HepG2 (cell line): ENCODE measurements around the gene ZNF829. TPM values are rescaled to one million over a fixed set of nuclear protein-coding genes. Genes with fewer than 3 reads are reported as not detected.

Source experiments
- ATF7-NPFF ChIP-seq: sonication (generic); formaldehyde crosslinking; IDR thresholded peaks from 2 replicates; pipeline ENCODE4 v1.8.1; 2023; ENCODE audit warnings: mild to moderate bottlenecking, low read depth, missing genetic modification reagents, moderate library complexity
- CEBPG ChIP-seq: IDR thresholded peaks from 2 replicates; pipeline ENCODE4 v1.6.1; 2016
- CHCHD3 ChIP-seq: sonication (generic); formaldehyde crosslinking; IDR thresholded peaks from 2 replicates; pipeline ENCODE4 v1.8.0; 2022; ENCODE audit warnings: mild to moderate bottlenecking, missing genetic modification reagents, moderate library complexity
- DR1 ChIP-seq: sonication (generic); formaldehyde crosslinking; IDR thresholded peaks from 2 replicates; pipeline ENCODE4 v1.8.0; 2021; ENCODE audit warnings: mild to moderate bottlenecking, missing genetic modification reagents, inconsistent platforms
- ETV5 ChIP-seq: IDR thresholded peaks from 2 replicates; pipeline ENCODE4 v1.6.1; 2018; ENCODE audit warnings: missing biosample characterization, missing genetic modification reagents, inconsistent platforms, borderline replicate concordance
- GRHL1 ChIP-seq: sonication (generic); formaldehyde crosslinking; conservative IDR thresholded peaks from 2 replicates; pipeline ENCODE4 v1.8.0; 2022; ENCODE audit warnings: missing genetic modification reagents
- HMGXB3 ChIP-seq: sonication (generic); formaldehyde crosslinking; IDR thresholded peaks from 2 replicates; pipeline ENCODE4 v1.4.0; 2020; ENCODE audit warnings: missing genetic modification reagents, borderline replicate concordance
- HOMEZ ChIP-seq: IDR thresholded peaks from 2 replicates; pipeline ENCODE4 v1.6.1; 2016; ENCODE audit warnings: low read depth
- KLF9 ChIP-seq: IDR thresholded peaks from 2 replicates; pipeline ENCODE4 v1.6.1; 2016; ENCODE audit warnings: low read depth
- NFKBIZ ChIP-seq: IDR thresholded peaks from 2 replicates; pipeline ENCODE4 v1.6.1; 2018; ENCODE audit warnings: missing genetic modification reagents, missing compliant biosample characterization
- PAX8 ChIP-seq: sonication (generic); formaldehyde crosslinking; IDR thresholded peaks from 2 replicates; pipeline ENCODE4 v1.8.0; 2022; ENCODE audit warnings: mild to moderate bottlenecking, missing genetic modification reagents, borderline replicate concordance
- RBFOX2 ChIP-seq: fragments of 200-400 bp; formaldehyde crosslinking; IDR thresholded peaks from 2 replicates; pipeline ENCODE4 v1.6.1; 2017; ENCODE audit warnings: low read depth, mild to moderate bottlenecking, low read length
- TFE3 ChIP-seq: IDR thresholded peaks from 2 replicates; pipeline ENCODE4 v1.6.1; 2016
- U2AF1 ChIP-seq: fragments of 200-400 bp; formaldehyde crosslinking; optimal IDR thresholded peaks from 2 replicates; pipeline ENCODE3; 2017; ENCODE audit warnings: mild to moderate bottlenecking, low read depth, low read length
- ZC3H4 ChIP-seq: sonication (generic); formaldehyde crosslinking; IDR thresholded peaks from 2 replicates; pipeline ENCODE4 v1.4.0; 2020; ENCODE audit warnings: missing genetic modification reagents, borderline replicate concordance
- ZMAT5 ChIP-seq: sonication (generic); formaldehyde crosslinking; IDR thresholded peaks from 2 replicates; pipeline ENCODE4 v1.5.0; 2020; ENCODE audit warnings: mild to moderate bottlenecking, low read depth, missing genetic modification reagents, borderline replicate concordance
- ZMYM2 ChIP-seq: sonication (generic); formaldehyde crosslinking; IDR thresholded peaks from 2 replicates; pipeline ENCODE4 v1.8.0; 2022; ENCODE audit warnings: mild to moderate bottlenecking, missing genetic modification reagents
- ZNF263 ChIP-seq: sonication (generic); formaldehyde crosslinking; IDR thresholded peaks from 2 replicates; pipeline ENCODE4 v1.4.0; 2020; ENCODE audit warnings: missing genetic modification reagents
- ZNF652 ChIP-seq: IDR thresholded peaks from 2 replicates; pipeline ENCODE4 v1.6.1; 2016; ENCODE audit warnings: low read depth, borderline replicate concordance
- ZSCAN29 ChIP-seq: sonication (generic); formaldehyde crosslinking; conservative IDR thresholded peaks from 2 replicates; pipeline ENCODE4 v1.4.0; 2020; ENCODE audit warnings: mild to moderate bottlenecking, missing genetic modification reagents
- polyA plus RNA-seq, 8 experiments: library from polyadenylated mRNA; depleted of rRNA in 3 of 8; stranded (reverse) in 7 of 8; unstranded in 1 of 8; fragments of >200 nt; fragmentation: Illumina TruSeq in 4 of 8; extraction: Trizol in 4 of 8; gene quantifications; 2 replicates each; pipeline versions ENCODE4 v1.2.1 to v1.2.3, GENCODE V29; 2011 to 2016; ENCODE audit warnings: low read depth in 4 of 8, missing spikeins in 1 of 8, mixed read lengths in 1 of 8; ENCODE audit not compliant: insufficient read depth in 1 of 8
- total RNA-seq, 5 experiments: library from RNA; depleted of rRNA; stranded (reverse); fragments of >200 nt; fragmentation: Illumina TruSeq; extraction: Trizol; gene quantifications; 2 replicates each; pipeline ENCODE4 v1.2.3, GENCODE V29; 2016; ENCODE audit warnings: low read depth in 1 of 5

The ZNF829 gene
- total and polyA plus RNA-seq, 2 of the 13 experiments (the other 11 are each of a cell fraction or from before 2014, with no cell fraction given), result 0.15 to 0.86 TPM

- no peak for TF ChIP-seq HOMEZ (CRISPR knock-in tag)
- 0 out of 2 replicates have a peak, but pooled peaks have one; percentile 7 for TF ChIP-seq CEBPG (CRISPR knock-in tag)
- no peak for TF ChIP-seq ZNF263 (CRISPR knock-in tag)
- TF ChIP-seq PAX8 (CRISPR knock-in tag), result no peak
- TF ChIP-seq ZMAT5 (CRISPR knock-in tag), result no peak
- TF ChIP-seq ETV5 (CRISPR knock-in tag), result no peak
- no peak for TF ChIP-seq TFE3 (CRISPR knock-in tag)
- no peak for TF ChIP-seq U2AF1
- no peak for TF ChIP-seq ZC3H4 (CRISPR knock-in tag)
- TF ChIP-seq ATF7-NPFF (CRISPR knock-in tag), result no peak
- TF ChIP-seq DR1 (CRISPR knock-in tag), result peak; percentile 47; the same call in 1 of the 2 replicates
- no peak; the same call in none of the 2 replicates for TF ChIP-seq HMGXB3 (CRISPR knock-in tag)
- TF ChIP-seq GRHL1, result no peak
- TF ChIP-seq RBFOX2, result no peak
- no peak for TF ChIP-seq ZMYM2 (CRISPR knock-in tag)
- TF ChIP-seq KLF9 (CRISPR knock-in tag), result no peak
- TF ChIP-seq ZNF652, result no peak
- TF ChIP-seq CHCHD3 (CRISPR knock-in tag), result no peak
- TF ChIP-seq NFKBIZ (CRISPR knock-in tag), result no peak
- TF ChIP-seq ZSCAN29, result no peak
These were observed 65.3 kb downstream of the ZNF829 start, which contains the start of gene ZNF345 (continued) for GRCh38 chr19:36850559-36851442.
